Measurements from ENCODE around the gene LCLAT1.

LCLAT1 gene

GRCh38 chr2:30447149-30448045 is at the start of gene LCLAT1:
TSS of gene LCLAT1 (plus strand) at chr2:30447246. CDS start at chr2:30525591, 78,345 bp downstream.
- H3K27me3 ChIP-seq, result no peaks in the 10 kb centered on the region
- TF ChIP-seq, protein P1, sequence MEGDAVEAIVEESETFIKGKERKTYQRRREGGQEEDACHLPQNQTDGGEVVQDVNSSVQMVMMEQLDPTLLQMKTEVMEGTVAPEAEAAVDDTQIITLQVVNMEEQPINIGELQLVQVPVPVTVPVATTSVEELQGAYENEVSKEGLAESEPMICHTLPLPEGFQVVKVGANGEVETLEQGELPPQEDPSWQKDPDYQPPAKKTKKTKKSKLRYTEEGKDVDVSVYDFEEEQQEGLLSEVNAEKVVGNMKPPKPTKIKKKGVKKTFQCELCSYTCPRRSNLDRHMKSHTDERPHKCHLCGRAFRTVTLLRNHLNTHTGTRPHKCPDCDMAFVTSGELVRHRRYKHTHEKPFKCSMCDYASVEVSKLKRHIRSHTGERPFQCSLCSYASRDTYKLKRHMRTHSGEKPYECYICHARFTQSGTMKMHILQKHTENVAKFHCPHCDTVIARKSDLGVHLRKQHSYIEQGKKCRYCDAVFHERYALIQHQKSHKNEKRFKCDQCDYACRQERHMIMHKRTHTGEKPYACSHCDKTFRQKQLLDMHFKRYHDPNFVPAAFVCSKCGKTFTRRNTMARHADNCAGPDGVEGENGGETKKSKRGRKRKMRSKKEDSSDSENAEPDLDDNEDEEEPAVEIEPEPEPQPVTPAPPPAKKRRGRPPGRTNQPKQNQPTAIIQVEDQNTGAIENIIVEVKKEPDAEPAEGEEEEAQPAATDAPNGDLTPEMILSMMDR (IDR thresholded peaks at IDR 0.05), result peak; percentile 16
- H3K9me3 ChIP-seq, result no peaks in the 10 kb centered on the region
- H3K36me3 ChIP-seq, result no peaks in the 10 kb centered on the region
- peak within 1 kb of the TSS; percentile 74 for H3K27ac ChIP-seq
- peaks cover 34 to 36% of the 10 kb centered on the region in 2 experiments for H3K4me1 ChIP-seq (ENCODE audit: control insufficient read depth in 1 of 2, insufficient read depth in 1 of 2, low read depth in 1 of 2, low read length in 1 of 2)
- H3K4me3 ChIP-seq (ENCODE audit: low read depth in 1 of 2, low read length in 1 of 2), result peak within 1 kb of the TSS; percentile 93 to 94

- TF ChIP-seq, protein P1 (IDR thresholded peaks at IDR 0.05), result no peak
Observed at GRCh38 chr2:30398084-30398873, 48.8 kb upstream of the LCLAT1 start.

GRCh38 chr2:30400151-30400954 is 46.7 kb upstream of the LCLAT1 start:
- no peaks in the 10 kb centered on the region for H3K9me3 ChIP-seq
- H3K27ac ChIP-seq, result no peak overlapping the region
- H3K4me1 ChIP-seq (ENCODE audit: control insufficient read depth in 1 of 2, insufficient read depth in 1 of 2, low read depth in 1 of 2, low read length in 1 of 2), result no peaks in the 10 kb centered on the region
- TF ChIP-seq, protein P1 (IDR thresholded peaks at IDR 0.05), result no peak
- no peak overlapping the region for H3K4me3 ChIP-seq (ENCODE audit: low read depth in 1 of 2, low read length in 1 of 2)
- H3K36me3 ChIP-seq, result no peaks in the 10 kb centered on the region
- H3K27me3 ChIP-seq, result peaks cover 4% of the 10 kb centered on the region

More at GRCh38 chr2:30398084-30398873, 48.8 kb upstream of the LCLAT1 start:
- Histone ChIP-seq H3K4me1 (ENCODE audit: control insufficient read depth in 1 of 2, insufficient read depth in 1 of 2, low read depth in 1 of 2, low read length in 1 of 2) (peaks cover 0 to 3% of the 10 kb centered on the region in 2 experiments), H3K27ac (no peak overlapping the region), H3K36me3 (no peaks in the 10 kb centered on the region), H3K9me3 (no peaks in the 10 kb centered on the region), H3K4me3 (ENCODE audit: low read depth in 1 of 2, low read length in 1 of 2) (no peak overlapping the region), H3K27me3 (no peaks in the 10 kb centered on the region)

DNA sequence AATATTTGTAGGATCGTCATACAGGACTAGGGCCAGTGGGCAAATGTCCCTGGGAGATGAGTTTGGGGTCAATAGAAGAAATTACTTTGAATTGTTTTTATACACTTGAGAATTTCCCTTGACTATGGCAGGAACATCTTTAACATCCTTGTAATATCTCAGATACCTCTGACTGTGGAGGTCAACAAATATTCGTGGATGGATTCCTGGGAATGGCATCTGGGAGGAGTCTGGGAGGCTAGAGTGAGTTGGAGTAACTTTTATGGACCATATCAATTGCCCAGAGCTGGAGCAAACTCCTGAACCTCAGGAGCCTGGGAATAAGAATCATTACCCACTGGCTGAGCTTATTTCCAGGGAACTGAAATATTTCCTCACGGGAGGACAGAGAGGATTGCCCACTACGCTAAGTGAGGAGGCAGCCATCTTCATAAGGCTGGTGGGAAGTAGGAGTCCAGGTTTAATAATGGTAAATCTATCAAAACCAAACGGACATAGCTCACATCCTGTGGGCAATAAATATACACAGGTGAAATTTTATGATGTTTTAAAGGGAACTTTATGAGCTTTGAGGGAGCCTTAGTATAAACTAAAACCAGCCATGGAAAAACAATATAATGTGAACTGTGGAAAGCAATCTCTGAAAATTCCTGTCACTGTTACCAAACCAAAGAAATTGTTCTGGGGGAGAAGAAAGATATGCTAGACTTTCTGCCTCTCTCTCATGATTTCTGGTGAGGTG is 44.4 kb upstream of the LCLAT1 start:
- H3K9me3 ChIP-seq, result no peaks in the 10 kb centered on the region
- no peaks in the 10 kb centered on the region for H3K4me1 ChIP-seq (ENCODE audit: control insufficient read depth in 1 of 2, insufficient read depth in 1 of 2, low read depth in 1 of 2, low read length in 1 of 2)
- no peaks in the 10 kb centered on the region for H3K36me3 ChIP-seq
- TF ChIP-seq, protein P1 (IDR thresholded peaks at IDR 0.05), result no peak
- H3K27me3 ChIP-seq, result peaks cover 4% of the 10 kb centered on the region
- no peak overlapping the region for H3K4me3 ChIP-seq (ENCODE audit: low read depth in 1 of 2, low read length in 1 of 2)
- H3K27ac ChIP-seq, result no peak overlapping the region
